ENCODE measurements around the gene NIBAN1. TPM values are rescaled to one million over a fixed set of nuclear protein-coding genes. Genes with fewer than 3 reads are reported as not detected.

NIBAN1 gene
- polyA plus RNA-seq, 1 donor from 2014 or later = 0.09 TPM

DNA sequence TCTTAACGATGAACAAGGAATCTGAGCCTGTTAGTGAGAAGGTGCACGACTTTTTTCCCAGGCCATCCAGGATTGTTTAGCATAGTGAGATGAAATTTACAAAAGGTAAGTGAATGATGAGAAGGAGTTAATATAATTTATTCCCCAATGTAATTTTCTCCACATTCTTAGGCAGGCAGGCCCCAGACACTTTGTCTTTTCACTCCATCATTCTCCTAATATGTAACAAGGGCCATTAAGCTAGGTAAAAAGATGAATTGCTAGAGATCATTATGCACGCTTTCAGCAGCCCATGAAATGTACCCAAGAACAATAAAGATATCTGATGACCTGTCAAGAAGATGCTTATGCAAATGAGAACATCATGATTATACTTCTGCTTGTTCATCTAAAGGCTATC lies 24.1 kb downstream of the NIBAN1 start:
- Histone ChIP-seq H3K79me2 (replicated peaks; ENCODE audit: insufficient read depth, low read length) (no peaks in the 10 kb centered on the region), H3K9me2 (ENCODE audit: insufficient read depth, low read length) (no peaks in the 10 kb centered on the region), H3K4me2 (ENCODE audit: low read length) (peak overlapping the region; percentile 35), H2AFZ (ENCODE audit: low read depth, low read length) (no peak overlapping the region), H3K9me3 (ENCODE audit: low read length) (no peaks in the 10 kb centered on the region), H3K4me3 (ENCODE audit: low read length) (peak overlapping the region; percentile 50), H3K36me3 (ENCODE audit: insufficient read depth, low read length) (no peaks in the 10 kb centered on the region), H3K9ac (ENCODE audit: low read length) (no peak overlapping the region), H3F3A (ENCODE audit: insufficient read depth, low read length, poor library complexity, severe bottlenecking) (no peaks in the 10 kb centered on the region), H3K27me3 (ENCODE audit: insufficient read depth, low read depth, low read length) (no peaks in the 10 kb centered on the region), H3K27ac (ENCODE audit: low read length) (peak overlapping the region; percentile 56), H4K20me1 (ENCODE audit: insufficient read depth) (no peaks in the 10 kb centered on the region)
- TF ChIP-seq EP300 (conservative IDR thresholded peaks at IDR 0.05; ENCODE audit: poor library complexity, severe bottlenecking) (peak; percentile 81), MXI1 (conservative IDR thresholded peaks at IDR 0.05; ENCODE audit: poor library complexity, severe bottlenecking) (no peak), POLR2AphosphoS5 (IDR thresholded peaks at IDR 0.05) (peak; percentile 88), TAF1 (IDR thresholded peaks at IDR 0.05; ENCODE audit: low read depth) (no peak)
- TF ChIP-seq, protein P1, sequence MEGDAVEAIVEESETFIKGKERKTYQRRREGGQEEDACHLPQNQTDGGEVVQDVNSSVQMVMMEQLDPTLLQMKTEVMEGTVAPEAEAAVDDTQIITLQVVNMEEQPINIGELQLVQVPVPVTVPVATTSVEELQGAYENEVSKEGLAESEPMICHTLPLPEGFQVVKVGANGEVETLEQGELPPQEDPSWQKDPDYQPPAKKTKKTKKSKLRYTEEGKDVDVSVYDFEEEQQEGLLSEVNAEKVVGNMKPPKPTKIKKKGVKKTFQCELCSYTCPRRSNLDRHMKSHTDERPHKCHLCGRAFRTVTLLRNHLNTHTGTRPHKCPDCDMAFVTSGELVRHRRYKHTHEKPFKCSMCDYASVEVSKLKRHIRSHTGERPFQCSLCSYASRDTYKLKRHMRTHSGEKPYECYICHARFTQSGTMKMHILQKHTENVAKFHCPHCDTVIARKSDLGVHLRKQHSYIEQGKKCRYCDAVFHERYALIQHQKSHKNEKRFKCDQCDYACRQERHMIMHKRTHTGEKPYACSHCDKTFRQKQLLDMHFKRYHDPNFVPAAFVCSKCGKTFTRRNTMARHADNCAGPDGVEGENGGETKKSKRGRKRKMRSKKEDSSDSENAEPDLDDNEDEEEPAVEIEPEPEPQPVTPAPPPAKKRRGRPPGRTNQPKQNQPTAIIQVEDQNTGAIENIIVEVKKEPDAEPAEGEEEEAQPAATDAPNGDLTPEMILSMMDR (IDR thresholded peaks at IDR 0.05; ENCODE audit: poor library complexity, severe bottlenecking) = no peak

DNA sequence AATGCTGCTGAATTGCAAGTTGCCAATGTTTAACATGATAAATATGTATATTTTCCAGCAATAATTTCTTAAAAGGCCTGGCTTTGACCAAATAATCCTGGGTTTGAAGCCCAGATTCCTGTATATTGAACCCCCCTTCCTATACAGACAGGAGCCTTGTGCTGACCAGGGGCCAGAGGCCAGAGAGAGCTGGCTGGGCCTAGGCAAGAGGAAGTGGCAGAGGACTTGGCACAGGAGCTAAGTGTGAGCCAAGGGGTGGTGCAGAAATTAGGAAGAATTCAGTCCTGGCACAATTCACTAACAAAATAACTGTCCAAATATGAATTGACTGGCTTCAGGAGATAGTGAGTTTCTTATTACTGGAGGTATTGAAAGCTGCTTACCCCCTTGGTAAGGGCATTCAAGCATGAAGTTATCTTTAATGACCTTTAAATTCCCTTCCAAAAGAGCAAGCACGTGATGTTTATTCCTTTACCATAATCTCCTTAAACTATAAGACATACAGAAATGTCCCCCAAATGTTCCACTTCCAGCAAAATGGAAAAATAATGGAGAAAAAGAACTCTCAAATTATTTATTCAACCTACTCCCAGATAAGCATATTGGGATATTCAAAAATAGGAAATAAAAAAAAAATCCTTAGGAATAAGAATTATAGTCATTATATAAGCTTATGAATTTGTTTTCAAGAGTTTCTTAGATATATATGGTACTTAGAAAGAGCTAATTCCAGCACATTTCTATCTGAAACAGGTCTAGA lies 26.6 kb downstream of the NIBAN1 start:
- Histone ChIP-seq H4K20me1 (ENCODE audit: insufficient read depth) (no peaks in the 10 kb centered on the region), H3F3A (ENCODE audit: insufficient read depth, low read length, poor library complexity, severe bottlenecking) (no peaks in the 10 kb centered on the region), H3K9me2 (ENCODE audit: insufficient read depth, low read length) (no peaks in the 10 kb centered on the region), H2AFZ (ENCODE audit: low read depth, low read length) (no peak overlapping the region), H3K36me3 (ENCODE audit: insufficient read depth, low read length) (no peaks in the 10 kb centered on the region), H3K9me3 (ENCODE audit: low read length) (no peaks in the 10 kb centered on the region), H3K79me2 (replicated peaks; ENCODE audit: insufficient read depth, low read length) (no peaks in the 10 kb centered on the region), H3K27me3 (ENCODE audit: insufficient read depth, low read depth, low read length) (no peaks in the 10 kb centered on the region), H3K4me3 (ENCODE audit: low read length) (no peak overlapping the region), H3K9ac (ENCODE audit: low read length) (no peak overlapping the region), H3K4me2 (ENCODE audit: low read length) (no peak overlapping the region), H3K27ac (ENCODE audit: low read length) (no peak overlapping the region)
- no peak for TF ChIP-seq EP300 (conservative IDR thresholded peaks at IDR 0.05; ENCODE audit: poor library complexity, severe bottlenecking)
- no peak for TF ChIP-seq EZH2 (IDR thresholded peaks at IDR 0.05; ENCODE audit: borderline replicate concordance, insufficient read depth, low read length, poor library complexity, severe bottlenecking)
- no peak for TF ChIP-seq MXI1 (conservative IDR thresholded peaks at IDR 0.05; ENCODE audit: poor library complexity, severe bottlenecking)
- TF ChIP-seq, protein P1 (IDR thresholded peaks at IDR 0.05; ENCODE audit: poor library complexity, severe bottlenecking) = no peak
- TF ChIP-seq POLR2AphosphoS5 (IDR thresholded peaks at IDR 0.05) = no peak
- TF ChIP-seq, protein P2, sequence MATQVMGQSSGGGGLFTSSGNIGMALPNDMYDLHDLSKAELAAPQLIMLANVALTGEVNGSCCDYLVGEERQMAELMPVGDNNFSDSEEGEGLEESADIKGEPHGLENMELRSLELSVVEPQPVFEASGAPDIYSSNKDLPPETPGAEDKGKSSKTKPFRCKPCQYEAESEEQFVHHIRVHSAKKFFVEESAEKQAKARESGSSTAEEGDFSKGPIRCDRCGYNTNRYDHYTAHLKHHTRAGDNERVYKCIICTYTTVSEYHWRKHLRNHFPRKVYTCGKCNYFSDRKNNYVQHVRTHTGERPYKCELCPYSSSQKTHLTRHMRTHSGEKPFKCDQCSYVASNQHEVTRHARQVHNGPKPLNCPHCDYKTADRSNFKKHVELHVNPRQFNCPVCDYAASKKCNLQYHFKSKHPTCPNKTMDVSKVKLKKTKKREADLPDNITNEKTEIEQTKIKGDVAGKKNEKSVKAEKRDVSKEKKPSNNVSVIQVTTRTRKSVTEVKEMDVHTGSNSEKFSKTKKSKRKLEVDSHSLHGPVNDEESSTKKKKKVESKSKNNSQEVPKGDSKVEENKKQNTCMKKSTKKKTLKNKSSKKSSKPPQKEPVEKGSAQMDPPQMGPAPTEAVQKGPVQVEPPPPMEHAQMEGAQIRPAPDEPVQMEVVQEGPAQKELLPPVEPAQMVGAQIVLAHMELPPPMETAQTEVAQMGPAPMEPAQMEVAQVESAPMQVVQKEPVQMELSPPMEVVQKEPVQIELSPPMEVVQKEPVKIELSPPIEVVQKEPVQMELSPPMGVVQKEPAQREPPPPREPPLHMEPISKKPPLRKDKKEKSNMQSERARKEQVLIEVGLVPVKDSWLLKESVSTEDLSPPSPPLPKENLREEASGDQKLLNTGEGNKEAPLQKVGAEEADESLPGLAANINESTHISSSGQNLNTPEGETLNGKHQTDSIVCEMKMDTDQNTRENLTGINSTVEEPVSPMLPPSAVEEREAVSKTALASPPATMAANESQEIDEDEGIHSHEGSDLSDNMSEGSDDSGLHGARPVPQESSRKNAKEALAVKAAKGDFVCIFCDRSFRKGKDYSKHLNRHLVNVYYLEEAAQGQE (IDR thresholded peaks at IDR 0.05; ENCODE audit: borderline replicate concordance) = no peak

Measured in neural cell (in vitro differentiated cells).